Osteocyte (in vitro differentiated cells): Measurements from ENCODE around the gene SYT8. TPM values are rescaled to one million over a fixed set of nuclear protein-coding genes. Genes with fewer than 3 reads are reported as not detected.

Experiments
- DNase-seq: peaks from one replicate; pipeline ENCODE4 v3.0.0; 2021; ENCODE audit warnings: mixed read lengths; ENCODE audit not compliant: unreplicated experiment; ENCODE audit errors: extremely low spot score
- H3K27ac Mint-ChIP-seq: one replicate; pipeline ENCODE4 v1.8.0; 2021; ENCODE audit warnings: mild to moderate bottlenecking, mixed read lengths; ENCODE audit not compliant: unreplicated experiment
- H3K27me3 Mint-ChIP-seq: one replicate; pipeline ENCODE4 v1.8.0; 2021; ENCODE audit warnings: mixed read lengths; ENCODE audit not compliant: unreplicated experiment
- H3K36me3 Mint-ChIP-seq: one replicate; pipeline ENCODE4 v1.8.0; 2021; ENCODE audit warnings: mixed read lengths; ENCODE audit not compliant: unreplicated experiment
- H3K4me1 Mint-ChIP-seq: one replicate; pipeline ENCODE4 v1.8.0; 2021; ENCODE audit warnings: mixed read lengths; ENCODE audit not compliant: unreplicated experiment
- H3K4me3 Mint-ChIP-seq: one replicate; pipeline ENCODE4 v1.8.0; 2021; ENCODE audit warnings: mild to moderate bottlenecking, moderate library complexity, mixed read lengths; ENCODE audit not compliant: unreplicated experiment
- H3K9me3 Mint-ChIP-seq: one replicate; pipeline ENCODE4 v1.8.0; 2021; ENCODE audit warnings: mixed read lengths; ENCODE audit not compliant: unreplicated experiment
- total RNA-seq: library from RNA; stranded (reverse); gene quantifications from 2 replicates; pipeline ENCODE4 v1.2.1, GENCODE V29; 2021
- TF ChIP-seq, protein P1 (sequence below): fragments of 200-600 bp; sonication (generic); IDR thresholded peaks from 2 replicates; pipeline ENCODE4 v1.5.0; 2021; ENCODE audit warnings: antibody characterized with exemption, mild to moderate bottlenecking, moderate library complexity

The SYT8 gene
- total RNA-seq, 1 donor from 2014 or later, result 6.2 TPM

DNA sequence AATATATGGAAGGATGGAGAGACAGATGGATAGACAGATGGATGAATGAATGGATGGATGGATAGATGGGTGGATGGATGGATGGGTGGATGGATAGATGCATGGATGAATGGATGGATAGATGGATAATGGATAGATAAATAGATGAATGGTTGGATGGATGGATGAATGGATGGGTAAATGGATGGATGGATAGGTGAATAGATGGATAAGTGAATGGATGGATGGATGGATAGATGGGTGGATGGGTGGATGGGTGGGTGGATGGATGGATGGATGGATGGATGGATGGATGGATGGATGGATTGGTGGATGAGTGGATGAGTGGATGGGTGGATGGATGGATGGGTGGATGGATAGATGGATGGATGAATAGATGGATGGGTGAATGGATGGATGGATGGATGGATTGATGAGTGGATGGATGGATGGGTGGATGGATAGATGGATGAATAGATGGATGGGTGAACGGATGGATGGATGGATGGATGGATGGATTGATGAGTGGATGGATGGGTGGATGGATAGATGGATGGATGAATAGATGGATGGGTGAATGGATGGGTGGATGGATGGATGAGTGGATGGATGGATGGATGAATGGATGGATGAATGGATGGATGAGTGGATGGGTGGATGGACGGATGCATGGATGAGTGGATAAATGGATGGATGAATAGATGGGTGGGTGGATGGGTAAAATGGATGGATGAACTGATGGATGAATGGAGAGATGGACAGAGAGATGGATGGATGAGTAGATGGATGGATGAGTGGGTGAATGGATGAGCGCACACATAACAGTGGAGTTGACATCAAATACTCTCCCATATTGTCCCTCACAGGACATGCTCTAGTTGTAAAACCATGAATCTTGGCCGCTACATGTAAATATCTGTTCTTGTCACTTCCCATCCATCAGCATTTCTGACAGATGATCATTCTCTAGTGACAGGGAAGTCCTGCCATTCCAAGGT, 26.9 kb downstream of the SYT8 start:
- Mint-ChIP-seq H3K4me1 (peaks cover 40% of the 10 kb centered on the region), H3K9me3 (no peaks in the 10 kb centered on the region), H3K27me3 (no peaks in the 10 kb centered on the region), H3K27ac (no peak overlapping the region), H3K4me3 (no peak overlapping the region), H3K36me3 (no peaks in the 10 kb centered on the region)
- DNase-seq, result no peak
- TF ChIP-seq, protein P1, sequence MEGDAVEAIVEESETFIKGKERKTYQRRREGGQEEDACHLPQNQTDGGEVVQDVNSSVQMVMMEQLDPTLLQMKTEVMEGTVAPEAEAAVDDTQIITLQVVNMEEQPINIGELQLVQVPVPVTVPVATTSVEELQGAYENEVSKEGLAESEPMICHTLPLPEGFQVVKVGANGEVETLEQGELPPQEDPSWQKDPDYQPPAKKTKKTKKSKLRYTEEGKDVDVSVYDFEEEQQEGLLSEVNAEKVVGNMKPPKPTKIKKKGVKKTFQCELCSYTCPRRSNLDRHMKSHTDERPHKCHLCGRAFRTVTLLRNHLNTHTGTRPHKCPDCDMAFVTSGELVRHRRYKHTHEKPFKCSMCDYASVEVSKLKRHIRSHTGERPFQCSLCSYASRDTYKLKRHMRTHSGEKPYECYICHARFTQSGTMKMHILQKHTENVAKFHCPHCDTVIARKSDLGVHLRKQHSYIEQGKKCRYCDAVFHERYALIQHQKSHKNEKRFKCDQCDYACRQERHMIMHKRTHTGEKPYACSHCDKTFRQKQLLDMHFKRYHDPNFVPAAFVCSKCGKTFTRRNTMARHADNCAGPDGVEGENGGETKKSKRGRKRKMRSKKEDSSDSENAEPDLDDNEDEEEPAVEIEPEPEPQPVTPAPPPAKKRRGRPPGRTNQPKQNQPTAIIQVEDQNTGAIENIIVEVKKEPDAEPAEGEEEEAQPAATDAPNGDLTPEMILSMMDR, result no peak

DNA sequence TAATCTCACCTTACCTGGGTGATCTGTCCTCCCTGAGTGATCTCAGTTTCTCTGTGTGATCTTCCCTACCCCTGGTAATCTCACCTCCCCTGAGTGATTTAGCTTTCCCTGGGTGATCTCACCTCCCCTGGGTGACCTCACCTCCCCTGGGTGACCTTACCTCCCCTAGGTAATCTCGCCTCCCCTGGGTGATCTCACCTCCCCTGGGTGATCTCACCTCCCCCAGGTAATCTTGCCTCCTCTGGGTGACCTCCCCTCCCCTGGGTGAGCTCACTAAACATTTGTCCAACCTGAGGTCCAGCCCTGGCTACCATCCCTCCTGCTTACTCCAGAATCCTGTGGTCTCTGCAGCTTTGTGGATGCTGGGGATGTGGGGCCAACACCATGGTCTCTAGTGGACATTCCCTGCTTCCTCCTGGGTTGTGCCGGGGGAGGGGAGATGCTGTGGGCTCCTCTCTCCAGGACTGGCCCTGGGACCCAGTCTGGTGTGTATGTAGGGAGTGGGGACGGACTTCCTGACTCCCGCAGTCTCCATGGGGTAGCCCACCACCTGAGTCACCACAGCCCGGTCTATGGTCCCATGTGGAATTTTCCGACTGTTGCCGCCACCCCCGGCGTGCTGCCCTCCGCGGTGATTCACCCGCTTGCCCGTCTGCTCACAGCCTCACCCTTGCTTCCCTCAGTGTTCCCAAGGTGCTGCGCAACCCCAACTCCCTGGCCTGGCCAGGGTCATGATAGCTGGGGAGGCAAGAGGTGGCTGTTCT, 28.0 kb downstream of the SYT8 start:
- TF ChIP-seq, protein P1, result no peak

DNA sequence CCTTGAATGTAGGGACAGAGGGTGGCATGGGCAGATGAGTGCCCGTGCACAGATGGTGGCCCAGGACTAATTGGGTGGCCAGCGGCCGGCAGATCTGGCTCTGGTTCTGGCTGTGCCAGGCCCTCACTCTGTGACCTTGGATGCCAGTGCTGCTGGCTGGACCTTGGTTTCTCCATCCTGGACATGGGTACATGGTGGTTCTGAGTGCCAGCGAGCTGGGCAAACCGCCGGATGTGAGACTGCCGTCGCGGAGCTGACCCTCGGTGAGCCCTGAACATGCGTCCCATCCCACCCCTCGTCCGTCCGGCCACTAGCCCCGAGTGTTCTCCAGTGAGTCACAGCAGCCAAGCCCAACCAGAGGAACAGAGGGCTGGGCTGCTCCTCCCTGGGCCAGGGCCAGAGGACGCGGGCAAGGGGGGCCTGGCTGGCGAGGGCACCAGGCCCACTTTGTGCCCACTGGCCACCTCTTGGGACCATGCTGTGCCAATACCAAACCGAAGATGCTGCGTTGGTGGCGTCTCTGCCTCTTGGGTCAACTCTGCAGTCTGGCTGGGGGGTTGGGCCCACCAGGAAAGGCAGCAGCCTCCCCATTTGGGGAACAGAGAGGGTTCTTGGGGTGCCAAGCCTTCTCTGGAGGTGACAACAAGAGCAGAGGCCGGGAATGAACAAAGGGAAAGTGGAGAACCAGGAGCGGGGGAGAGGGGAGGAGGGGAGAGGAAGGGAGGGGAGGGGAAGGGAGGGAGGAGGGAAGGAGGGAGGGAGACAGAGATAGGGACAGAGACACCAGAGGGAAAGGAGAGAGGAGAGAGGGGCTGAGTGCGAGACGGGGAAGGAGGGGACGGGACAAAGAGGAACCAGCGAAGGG, 28.8 kb downstream of the SYT8 start:
- H3K27me3 Mint-ChIP-seq, result no peaks in the 10 kb centered on the region
- no peaks in the 10 kb centered on the region for H3K9me3 Mint-ChIP-seq
- H3K27ac Mint-ChIP-seq, result peak overlapping the region; percentile 99
- peak; percentile 98 for DNase-seq
- H3K4me3 Mint-ChIP-seq, result peak overlapping the region; percentile 63
- peaks cover 50% of the 10 kb centered on the region for H3K4me1 Mint-ChIP-seq
- TF ChIP-seq, protein P1, result no peak
- no peaks in the 10 kb centered on the region for H3K36me3 Mint-ChIP-seq

More for the DNA sequence above, 28.0 kb downstream of the SYT8 start:
- Mint-ChIP-seq H3K4me1 (peaks cover 45% of the 10 kb centered on the region), H3K36me3 (no peaks in the 10 kb centered on the region), H3K27ac (peak overlapping the region; percentile 99), H3K9me3 (no peaks in the 10 kb centered on the region), H3K4me3 (no peak overlapping the region), H3K27me3 (no peaks in the 10 kb centered on the region)
- no peak for DNase-seq

DNA sequence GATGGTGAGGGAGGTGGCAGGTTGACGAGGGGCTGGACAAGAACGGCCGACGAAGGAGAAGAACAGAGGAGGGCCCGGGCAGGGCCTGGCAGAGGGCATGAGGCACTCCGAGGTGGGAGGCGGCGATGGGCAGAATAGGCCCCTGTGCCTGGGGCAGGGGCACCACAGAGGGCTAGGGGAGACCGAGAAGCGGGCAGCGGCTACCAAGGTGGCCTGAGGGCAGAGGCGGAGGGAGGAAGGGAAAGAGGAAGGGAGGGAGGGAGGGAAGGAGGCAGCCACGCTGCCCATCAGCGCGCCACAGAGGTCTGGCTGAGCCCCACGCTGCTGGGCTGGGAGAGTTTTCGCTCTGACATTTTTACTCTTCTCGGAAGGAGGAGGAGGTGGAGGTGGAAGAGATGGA, 29.4 kb downstream of the SYT8 start:
- H3K27ac Mint-ChIP-seq, result peak overlapping the region; percentile 99

More for the DNA sequence above, 29.4 kb downstream of the SYT8 start:
- peaks cover 57% of the 10 kb centered on the region for H3K4me1 Mint-ChIP-seq
- H3K4me3 Mint-ChIP-seq, result peak overlapping the region; percentile 63
- TF ChIP-seq, protein P1, result no peak
- H3K27me3 Mint-ChIP-seq, result no peaks in the 10 kb centered on the region
- no peaks in the 10 kb centered on the region for H3K9me3 Mint-ChIP-seq
- DNase-seq, result no peak
- H3K36me3 Mint-ChIP-seq, result no peaks in the 10 kb centered on the region
